Nasal cavity respiratory epithelium epithelial cell of viscerocranial mucosa (primary cell): ENCODE results near the gene CPA4. TPM values are rescaled to one million over a fixed set of nuclear protein-coding genes. Genes with fewer than 3 reads are reported as not detected.

ENCODE experiments used
- total RNA-seq: library from RNA; depleted of rRNA; stranded (reverse); fragments of >200 nt; gene quantifications from 2 replicates; pipeline ENCODE4 v1.2.3, GENCODE V29; 2014

Gene CPA4
- total RNA-seq = 8.2 and 21.3 TPM in 2 replicates

DNA sequence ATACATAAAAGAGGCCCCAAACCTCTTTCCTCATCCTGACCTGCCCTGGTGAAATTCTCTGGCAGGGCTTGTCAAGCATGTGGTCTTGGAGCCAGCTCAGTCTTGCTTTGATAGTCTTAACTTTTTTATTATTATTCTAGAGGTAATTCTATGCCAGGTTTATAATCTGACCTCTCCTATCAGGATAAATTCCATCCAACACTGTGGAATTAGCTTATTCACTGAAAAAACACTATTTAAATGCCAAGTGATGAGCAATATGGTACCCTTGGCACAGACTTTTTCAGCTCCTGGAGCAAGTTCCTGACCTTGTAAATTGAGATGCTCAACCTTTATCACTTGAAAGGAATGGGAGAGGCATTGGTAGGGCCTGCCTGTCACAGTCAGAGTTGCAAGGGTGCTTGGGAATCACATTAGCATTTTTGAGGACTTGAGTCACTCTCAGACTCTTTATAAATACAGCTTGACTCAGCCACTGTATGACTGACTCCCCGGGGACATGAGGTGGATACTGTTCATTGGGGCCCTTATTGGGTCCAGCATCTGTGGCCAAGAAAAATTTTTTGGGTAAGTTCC is at the start of gene CPA4:
TSS of gene CPA4 (plus strand) at position 480 of the 576 bp plus-strand sequence. CDS start at position 500, 20 bp downstream.

GRCh38 chr7:130266258-130266960 is 26.6 kb upstream of the CPA4 start, which contains the start of gene CPA2:
Gene CPA2 (plus strand): TSS chr7:130266863. CDS start chr7:130266882, 19 bp downstream.

DNA sequence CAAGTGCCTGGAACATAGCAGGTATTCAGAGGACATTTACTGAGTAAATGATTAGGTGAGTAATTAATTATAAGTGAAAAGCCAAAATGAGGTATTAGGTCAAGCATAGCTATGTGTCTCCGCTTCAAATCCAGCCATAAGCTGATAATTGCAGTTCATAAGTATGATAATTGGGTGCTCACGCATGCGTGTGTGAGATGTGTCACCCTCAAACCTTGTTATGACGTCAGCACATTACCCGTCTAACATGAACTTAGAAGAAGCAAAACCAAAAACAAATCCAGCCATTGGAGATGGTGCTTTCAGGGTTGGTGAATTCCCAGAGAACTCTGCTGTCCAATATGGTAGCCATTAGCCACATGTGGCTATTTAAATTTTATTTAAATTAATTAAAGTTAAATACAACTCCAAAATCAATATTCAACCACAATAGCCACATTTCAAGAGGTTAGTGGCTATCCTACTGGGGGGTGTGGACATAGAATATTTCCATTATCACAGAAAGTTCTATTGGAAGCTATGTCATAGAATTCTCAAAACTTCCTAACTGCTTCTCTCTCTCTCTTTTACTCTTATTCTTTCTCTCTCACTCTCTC is 51.4 kb downstream of the CPA4 start, which contains the start of gene CPA5:
TSS of gene CPA5 (plus strand) at position 546 of the 596 bp plus-strand sequence. CDS start 1,670 bp downstream, outside the sequence.

Other genes with a start within 250 kb of the CPA4 start
- 6.8 and 9.7 TPM in 2 replicates for gene ZC3HC1, start 241.8 kb upstream of the CPA4 start, total RNA-seq
- gene KLHDC10, start 222.6 kb upstream of the CPA4 start, total RNA-seq = 32.8 and 42.0 TPM in 2 replicates
- gene TMEM209, start 87.8 kb upstream of the CPA4 start, total RNA-seq = 12.6 and 18.3 TPM in 2 replicates
- not detected in 2 replicates for gene SSMEM1, start 85.3 kb upstream of the CPA4 start, total RNA-seq
- gene CPA2, start 26.3 kb upstream of the CPA4 start, total RNA-seq = not detected in 2 replicates
- not detected in 2 replicates for gene CPA5, start 51.7 kb downstream of the CPA4 start, total RNA-seq
- gene CPA1, start 87.3 kb downstream of the CPA4 start, total RNA-seq = not detected in 2 replicates
- gene CEP41, start 147.9 kb downstream of the CPA4 start, total RNA-seq = 4.1 and 18.3 TPM in 2 replicates
- 8.5 and 17.6 TPM in 2 replicates for gene MEST, start 198.9 kb downstream of the CPA4 start, total RNA-seq